Ascending aorta (tissue), 2 donors: ENCODE results near the gene CRTC1. TPM values are rescaled to one million over a fixed set of nuclear protein-coding genes. Genes with fewer than 3 reads are reported as not detected.
A peak's percentile ranks its signal among the peaks of the same experiment; 100 is the strongest.

Experiments
- DNase-seq, 2 donors: peaks; one replicate each; pipeline ENCODE4 v3.0.0-alpha.2; 2019; ENCODE audit warnings: low spot score in 2 of 2
- H3K27ac ChIP-seq, 2 donors: fragments of 200-600 bp; sonication (generic); one replicate each; pipeline ENCODE4 v1.5.1; 2016 to 2017; ENCODE audit warnings: mild to moderate bottlenecking in 1 of 2
- H3K27me3 ChIP-seq: fragments of 200-600 bp; sonication (generic); one replicate; pipeline ENCODE4 v1.5.1; 2017
- H3K36me3 ChIP-seq, 2 donors: fragments of 200-600 bp; sonication (generic); one replicate each; pipeline ENCODE4 v1.5.1; 2016
- H3K4me1 ChIP-seq, 2 donors: fragments of 200-600 bp; sonication (generic); one replicate each; pipeline ENCODE4 v1.5.1; 2016 to 2017; ENCODE audit warnings: mild to moderate bottlenecking in 1 of 2
- H3K4me3 ChIP-seq, 2 donors: fragments of 200-600 bp; sonication (generic); one replicate each; pipeline ENCODE4 v1.5.1; 2016 to 2017; ENCODE audit warnings: mild to moderate bottlenecking in 1 of 2
- H3K9me3 ChIP-seq, 2 donors: fragments of 200-600 bp; sonication (generic); one replicate each; pipeline ENCODE4 v1.5.1; 2016
- CTCF ChIP-seq, 3 experiments: fragments of 200-600 bp in 2 of 3; fragments of 450-650 bp in 1 of 3; sonication (generic) in 2 of 3; IDR thresholded peaks; one replicate each; pipeline ENCODE4 v1.5.1; 2016 to 2019; ENCODE audit warnings: antibody characterized with exemption in 3 of 3, mild to moderate bottlenecking in 1 of 3, moderate library complexity in 1 of 3
- intact Hi-C: fragments of 100-400 bp; cut with DNase I; formaldehyde crosslinking; loops from one replicate; pipeline ENCODE4 v1.15.1; 2023
- total RNA-seq: library from RNA; depleted of rRNA; stranded (reverse); fragments of >200 nt; gene quantifications from one replicate; pipeline ENCODE4 v1.1.0, GENCODE V29; 2016

Gene CRTC1
- total RNA-seq, 1 donor from 2014 or later: 10.0 TPM

GRCh38 chr19:18657590-18658365, 25.7 kb upstream of the CRTC1 start:
- Histone ChIP-seq H3K27ac (peak overlapping the region; percentile 94 to 95), H3K9me3 (no peaks in the 10 kb centered on the region), H3K4me3 (no peak overlapping the region), H3K4me1 (peaks cover 19 to 48% of the 10 kb centered on the region in 2 donors), H3K27me3 (no peaks in the 10 kb centered on the region), H3K36me3 (no peaks in the 10 kb centered on the region)
- intact Hi-C loops: no loop called here
- DNase-seq: peak in 1 of 2 donors; percentile 90
- TF ChIP-seq CTCF (IDR thresholded peaks at IDR 0.05): no peak

GRCh38 chr19:18658366-18658855, 25.1 kb upstream of the CRTC1 start:
- no peaks in the 10 kb centered on the region for H3K36me3 ChIP-seq
- TF ChIP-seq CTCF (IDR thresholded peaks at IDR 0.05): no peak
- H3K27ac ChIP-seq: peak overlapping the region; percentile 94 to 95
- no peak for DNase-seq
- no peaks in the 10 kb centered on the region for H3K9me3 ChIP-seq
- intact Hi-C loops: no loop called here
- no peak overlapping the region for H3K4me3 ChIP-seq
- H3K27me3 ChIP-seq: no peaks in the 10 kb centered on the region
- peaks cover 23 to 54% of the 10 kb centered on the region in 2 donors for H3K4me1 ChIP-seq

GRCh38 chr19:18659281-18660050, 24.0 kb upstream of the CRTC1 start:
- Histone ChIP-seq H3K27ac (peak overlapping the region; percentile 94 to 95), H3K36me3 (peaks cover 0 to 2% of the 10 kb centered on the region in 2 donors), H3K27me3 (no peaks in the 10 kb centered on the region), H3K9me3 (no peaks in the 10 kb centered on the region), H3K4me3 (peak overlapping the region in 1 of 2 donors; percentile 44), H3K4me1 (peaks cover 26 to 62% of the 10 kb centered on the region in 2 donors)
- no peak for TF ChIP-seq CTCF (IDR thresholded peaks at IDR 0.05)
- peak in 1 of 2 donors; percentile 83 for DNase-seq
- intact Hi-C loops: loop anchor here (1.0 to 10.0 kb wide), 4 partner anchors 9 to 205 kb away; no protein-coding TSS in a partner anchor

DNA sequence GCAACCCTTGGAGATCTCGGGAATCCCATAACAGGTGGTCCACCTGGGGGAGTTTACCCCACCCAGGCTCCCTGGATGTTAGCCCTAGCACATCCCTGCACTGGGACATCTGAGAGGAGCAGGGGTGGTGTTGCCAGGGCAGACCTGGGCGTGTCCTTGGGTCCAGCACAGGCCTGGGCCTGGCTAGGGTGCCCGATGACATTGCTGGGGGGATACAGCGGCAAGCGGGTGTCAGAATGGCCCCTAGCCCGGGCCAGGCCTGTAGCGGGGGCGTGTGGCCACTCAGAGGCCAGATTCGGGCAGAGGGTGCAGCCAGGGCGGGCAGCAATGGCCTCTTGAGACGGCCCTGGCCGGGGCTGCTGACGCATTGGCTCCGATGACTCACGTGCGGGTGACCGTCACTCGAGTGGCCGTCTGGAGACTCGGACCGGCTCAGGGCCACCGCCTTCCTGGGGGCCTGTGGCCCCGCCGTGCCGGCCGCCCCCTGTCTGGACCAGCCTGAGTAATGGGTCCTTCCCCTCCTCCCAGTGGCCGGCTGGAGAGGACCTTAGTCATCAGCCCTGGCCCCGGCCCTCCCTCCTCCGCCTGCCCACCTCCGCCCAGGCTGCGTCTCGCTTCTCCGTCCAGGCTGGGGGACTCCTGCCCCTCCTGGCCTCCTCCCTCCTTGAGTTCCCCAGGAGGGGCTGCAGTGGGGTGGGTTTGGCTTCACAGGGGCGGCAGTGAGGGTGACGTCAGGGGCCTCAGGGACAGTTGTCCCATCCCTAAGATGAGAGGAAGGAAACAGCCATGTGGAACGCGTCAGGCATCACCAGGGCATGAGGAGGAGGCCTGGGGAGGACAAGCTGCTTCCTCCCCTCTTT, 23.2 kb upstream of the CRTC1 start:
- Histone ChIP-seq H3K36me3 (peaks cover 0 to 4% of the 10 kb centered on the region in 2 donors), H3K4me1 (peaks cover 26 to 62% of the 10 kb centered on the region in 2 donors), H3K27ac (peak overlapping the region; percentile 94 to 95), H3K4me3 (peak overlapping the region in 1 of 2 donors; percentile 44), H3K9me3 (no peaks in the 10 kb centered on the region), H3K27me3 (no peaks in the 10 kb centered on the region)
- intact Hi-C loops: loop anchor here (1.0 to 10.0 kb wide), 4 partner anchors 9 to 205 kb away; no protein-coding TSS in a partner anchor
- DNase-seq: peak; percentile 80 to 96
- TF ChIP-seq CTCF (IDR thresholded peaks at IDR 0.05): no peak
